Stimulated activated CD8-positive, alpha-beta memory T cell treated with anti-CD3 and anti-CD28 coated beads, Interleukin-12 subunit alpha, Interleukin-12 subunit beta, amount 100 ng/mL, for 4 hours (primary cell): Measurements from ENCODE around the gene PAX5.

Source experiments
- DNase-seq: peaks from one replicate; pipeline ENCODE4 v3.0.0-alpha.2; 2020; ENCODE audit warnings: low read depth

The PAX5 gene

DNA sequence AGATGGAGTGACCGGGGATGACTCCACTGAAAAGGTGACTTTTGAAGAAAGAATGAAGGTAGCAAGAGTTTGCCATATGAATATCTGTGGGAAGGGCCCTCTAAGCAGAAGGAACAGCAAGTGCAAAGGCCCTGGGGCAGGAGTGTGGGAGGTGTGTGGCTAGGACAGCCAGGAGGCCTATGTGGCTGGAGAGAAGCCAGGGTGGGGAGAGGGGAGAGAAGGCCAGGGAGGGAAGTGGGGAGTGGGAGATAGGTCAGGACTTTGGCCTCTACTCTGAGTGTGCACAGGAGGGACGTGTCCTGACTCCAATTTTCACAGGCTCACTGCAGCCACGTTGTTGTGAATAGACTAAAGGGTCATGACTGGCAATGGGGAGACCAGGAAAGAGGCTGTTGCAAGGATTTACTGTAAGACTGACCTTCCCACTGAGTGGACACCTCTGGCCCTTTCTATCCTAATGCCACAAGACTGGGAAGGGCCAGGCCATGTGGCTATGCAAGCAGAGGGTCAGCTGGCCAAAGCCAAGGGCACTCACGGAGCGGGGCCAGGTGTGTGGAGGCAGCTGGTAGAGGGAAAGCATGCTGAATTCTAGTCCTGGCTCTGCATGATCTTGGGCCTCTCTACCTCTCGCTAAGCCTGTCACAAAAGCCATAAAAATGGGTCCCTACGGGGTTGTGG lies 172.4 kb downstream of the PAX5 start:
- no peak for DNase-seq

DNA sequence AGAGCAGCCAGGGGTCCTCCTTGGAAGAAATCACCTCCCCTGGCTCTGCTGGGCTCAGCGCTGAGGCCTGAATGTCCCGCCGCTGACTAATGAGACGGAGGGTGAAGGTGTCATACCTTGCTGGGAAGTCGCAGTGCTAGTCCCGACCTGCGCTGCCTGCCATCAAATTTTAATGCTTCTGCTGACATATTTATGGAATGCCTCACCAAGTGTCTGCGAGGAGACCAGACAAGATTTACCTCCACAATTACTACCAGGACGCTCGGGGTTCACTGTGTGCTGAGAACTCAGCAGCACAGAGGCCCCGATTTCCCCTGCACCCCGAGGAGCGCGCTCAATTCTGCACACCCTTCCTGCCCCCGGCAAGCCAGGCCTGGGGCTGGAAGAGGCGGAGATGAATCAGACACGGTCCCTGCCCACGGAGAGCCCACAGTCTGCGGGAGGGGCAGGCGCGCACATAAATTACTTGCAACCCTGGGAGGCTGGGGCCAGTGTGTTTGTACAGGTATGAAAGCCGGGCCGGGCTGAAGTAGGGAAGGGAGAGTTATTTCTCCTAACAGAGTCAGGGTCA lies 175.2 kb downstream of the PAX5 start:
- DNase-seq = no peak

DNA sequence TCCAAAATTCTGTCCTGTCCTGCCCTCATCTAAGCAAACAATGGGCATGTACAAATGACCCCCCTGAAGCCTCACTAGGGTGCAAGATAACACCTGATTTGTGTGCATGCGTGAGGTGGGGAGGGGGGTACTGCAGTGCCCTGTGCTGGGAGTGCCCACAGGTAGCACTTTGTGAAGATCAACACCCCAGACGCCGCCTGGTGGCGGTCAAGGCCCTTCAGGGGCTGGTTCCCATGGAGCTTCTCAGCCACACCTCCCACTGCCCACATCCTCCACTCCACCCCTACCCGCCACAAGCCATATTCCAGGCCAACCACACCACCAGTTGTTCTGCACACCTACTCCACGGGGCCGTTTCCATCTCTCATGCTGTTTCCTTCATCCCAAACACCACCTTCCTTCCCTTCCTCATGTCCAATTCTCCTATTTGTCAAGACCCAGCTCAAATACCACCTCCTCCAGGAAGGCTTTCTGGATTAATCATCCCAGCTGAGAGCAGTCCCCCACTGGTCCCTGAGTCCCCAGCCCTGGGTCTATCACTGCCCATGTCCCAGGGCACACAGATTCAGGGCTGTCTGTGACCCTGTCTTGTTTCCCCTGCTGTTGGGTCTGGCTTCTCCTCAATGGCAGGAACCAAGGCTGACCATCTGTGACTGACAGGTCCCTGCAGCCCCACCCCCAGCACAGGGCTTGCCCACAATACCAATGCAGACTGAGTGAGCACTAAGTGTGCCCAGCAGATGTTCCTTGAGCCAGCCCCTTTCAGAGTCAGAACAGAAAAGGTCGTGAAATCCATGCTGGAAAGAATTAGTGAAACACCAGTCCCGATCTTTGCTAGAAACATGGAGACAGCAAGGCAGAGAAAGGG lies 178.4 kb downstream of the PAX5 start:
- peak; percentile 3 for DNase-seq

DNA sequence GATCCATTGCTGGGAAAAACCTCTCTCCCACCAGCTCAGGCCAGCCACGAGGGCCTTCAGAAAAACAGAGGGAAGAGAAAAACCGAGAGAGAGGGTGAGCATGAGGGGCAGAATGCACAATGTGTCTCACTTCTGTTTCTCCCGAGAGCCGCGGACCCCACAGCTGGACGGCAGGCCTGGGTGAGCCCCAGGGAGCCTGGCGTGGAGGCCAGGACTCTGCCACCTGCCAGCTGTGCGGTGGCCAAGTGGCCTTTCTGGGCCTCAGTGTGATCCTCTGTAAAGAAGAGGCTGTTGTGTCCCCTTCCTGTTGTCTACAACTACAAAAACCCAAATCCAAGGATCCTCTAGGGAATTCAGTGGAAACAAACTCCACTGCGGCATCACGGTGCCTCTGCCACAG lies 179.3 kb downstream of the PAX5 start:
- no peak for DNase-seq

DNA sequence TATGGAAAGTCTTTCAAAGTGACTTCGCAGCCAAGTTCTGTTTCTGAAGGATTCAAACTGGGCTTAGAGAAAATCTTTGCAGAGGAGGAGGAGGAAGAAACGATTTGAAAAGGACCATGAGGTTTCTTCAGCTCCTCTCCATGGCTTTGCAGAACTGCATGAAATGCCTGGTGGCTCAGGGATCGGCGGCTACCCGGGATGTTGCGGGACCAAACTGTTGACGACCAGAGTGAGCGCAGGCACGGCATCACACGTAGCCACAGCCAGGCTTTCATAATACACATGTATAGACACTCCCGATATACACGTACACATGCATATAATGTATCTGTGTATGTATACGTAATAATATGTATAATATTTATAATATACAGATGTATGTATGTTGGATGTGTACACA lies 180.0 kb downstream of the PAX5 start:
- no peak for DNase-seq

DNA sequence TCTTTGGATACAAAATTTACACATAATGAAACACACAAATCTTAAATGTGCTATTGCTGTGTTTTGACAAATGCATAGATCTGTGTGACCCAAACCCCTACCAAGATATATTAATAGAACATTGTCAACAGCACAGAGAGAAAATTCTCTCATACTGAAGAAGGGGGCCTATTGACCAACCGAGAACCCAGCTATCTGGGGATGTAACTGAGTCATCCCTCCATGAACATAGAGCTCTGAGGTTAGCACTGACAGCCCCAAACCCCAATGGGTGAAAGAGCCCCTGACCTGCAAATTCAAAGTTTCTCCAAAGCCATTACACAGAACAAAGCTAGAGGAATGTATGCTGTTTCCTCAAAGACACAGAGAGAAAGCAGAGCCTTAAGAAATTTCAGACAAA lies 180.8 kb downstream of the PAX5 start:
- no peak for DNase-seq

DNA sequence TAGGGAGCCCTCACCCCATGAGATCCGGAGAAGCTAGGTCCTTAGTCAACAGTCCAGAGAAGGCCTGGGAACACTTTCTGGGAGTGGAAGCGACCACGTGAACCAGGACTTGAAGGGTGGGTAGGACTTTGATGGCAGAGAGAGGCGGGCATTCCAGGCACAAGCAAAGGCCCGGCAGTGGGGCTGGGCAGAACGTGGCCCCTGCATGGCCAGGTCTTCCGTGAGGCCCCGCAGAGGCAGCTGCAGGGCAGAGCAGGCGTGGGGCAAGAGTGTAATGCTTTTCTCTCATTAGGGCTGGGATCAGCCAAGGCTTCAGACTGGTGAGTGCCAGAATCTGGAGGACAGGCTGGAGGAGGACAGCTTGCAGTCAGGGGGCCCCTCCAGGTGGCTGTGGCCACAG lies 184.1 kb downstream of the PAX5 start:
- DNase-seq = no peak

DNA sequence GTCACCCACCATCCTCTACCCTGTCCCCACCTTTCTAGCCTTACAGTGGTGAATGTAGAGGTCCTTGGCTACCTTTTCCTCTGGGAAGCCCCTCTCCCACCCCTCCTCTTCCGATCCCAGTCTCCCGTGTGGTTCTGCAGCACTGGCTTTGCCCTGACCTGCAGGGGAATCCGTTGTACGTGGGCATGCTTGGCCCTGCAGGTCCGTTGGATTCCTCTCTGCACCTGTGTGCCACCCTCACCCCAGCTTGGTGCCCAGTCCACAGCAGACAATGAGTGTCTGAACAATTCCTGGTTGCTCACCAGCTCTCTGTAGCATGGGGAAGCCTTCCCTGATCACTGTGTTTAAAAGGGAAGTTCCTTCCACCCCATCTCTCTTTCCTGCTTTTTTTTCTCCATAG lies 185.1 kb downstream of the PAX5 start:
- no peak for DNase-seq

DNA sequence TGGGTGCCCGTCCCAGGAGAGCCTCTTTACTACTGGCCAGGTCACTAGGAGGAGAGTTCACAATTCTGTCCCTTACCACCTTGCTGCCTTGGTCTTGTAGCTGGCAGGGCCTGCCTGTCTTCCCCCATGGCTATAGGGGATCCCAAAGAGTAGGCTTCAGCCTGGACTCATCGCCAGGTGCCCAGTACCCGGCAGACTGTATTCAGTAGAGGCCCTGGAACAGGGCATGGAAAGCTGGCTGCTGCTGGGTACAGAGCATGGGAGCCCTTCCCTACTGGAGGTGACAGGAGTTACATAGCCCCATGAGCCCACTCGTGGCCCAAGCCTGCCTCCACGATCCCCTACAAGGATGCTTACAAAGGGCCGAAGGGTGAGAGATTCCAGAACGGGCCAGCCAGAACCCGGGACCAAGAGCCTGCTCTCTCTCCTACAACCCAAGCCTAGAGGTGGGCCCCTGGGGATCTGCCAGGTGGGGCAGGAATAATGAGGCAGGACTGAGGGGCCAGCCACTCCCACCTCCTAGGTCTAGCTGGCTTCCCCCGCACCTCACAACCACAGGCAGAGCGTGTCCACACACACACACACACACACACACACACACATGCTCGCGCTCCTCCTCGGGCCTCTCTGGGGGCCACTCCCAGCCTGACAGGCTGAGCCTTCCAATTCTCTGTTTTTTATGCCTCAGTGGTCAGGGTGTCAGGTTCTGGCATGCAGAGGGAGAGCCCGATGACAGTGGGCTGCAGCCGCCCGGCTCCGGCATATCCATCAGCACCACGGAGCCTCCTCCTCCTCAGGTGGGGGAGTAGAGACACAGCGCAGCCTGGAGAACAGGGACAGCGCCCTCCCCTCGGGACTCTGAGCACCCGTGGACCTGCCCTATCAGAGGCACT lies 186.0 kb downstream of the PAX5 start:
- DNase-seq = no peak

DNA sequence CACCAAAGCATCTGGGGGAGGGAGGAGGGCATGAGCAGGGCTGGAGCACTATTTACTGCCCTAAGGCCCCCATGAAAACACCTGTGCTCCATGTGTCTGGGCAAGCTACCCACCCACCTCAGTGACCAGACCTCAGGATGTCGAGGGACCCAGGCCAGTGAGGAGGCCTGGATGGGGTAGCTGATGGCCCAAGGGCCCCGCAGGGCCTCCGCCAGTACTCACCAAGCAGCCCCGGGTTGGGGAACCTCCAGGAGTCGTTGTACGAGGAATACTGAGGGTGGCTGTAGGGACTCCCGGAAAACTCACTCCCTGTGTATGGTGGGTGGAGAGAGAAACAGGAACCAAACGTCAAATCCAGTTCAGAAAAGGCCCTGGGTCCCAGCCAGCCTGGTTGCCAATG lies 187.4 kb downstream of the PAX5 start:
- no peak for DNase-seq

DNA sequence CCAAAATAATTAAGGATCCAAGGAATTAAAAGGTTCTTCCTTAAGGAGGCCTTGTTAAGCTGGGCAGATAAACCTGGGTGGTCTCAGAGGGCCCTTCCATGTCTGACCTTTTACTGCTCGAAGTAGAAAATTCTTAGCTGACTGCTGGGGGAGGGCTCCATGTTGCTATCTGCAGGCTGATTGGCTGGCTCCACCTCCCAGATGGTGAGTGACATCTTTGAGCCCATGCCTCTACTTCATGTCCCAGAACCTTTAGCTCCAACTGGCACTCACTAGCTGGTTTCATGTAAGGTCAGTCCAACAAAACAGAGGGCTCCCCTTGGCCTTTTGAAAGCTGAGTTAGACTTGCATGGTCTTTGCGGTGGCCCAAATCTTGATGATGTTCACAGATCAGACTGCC lies 188.2 kb downstream of the PAX5 start:
- no peak for DNase-seq

DNA sequence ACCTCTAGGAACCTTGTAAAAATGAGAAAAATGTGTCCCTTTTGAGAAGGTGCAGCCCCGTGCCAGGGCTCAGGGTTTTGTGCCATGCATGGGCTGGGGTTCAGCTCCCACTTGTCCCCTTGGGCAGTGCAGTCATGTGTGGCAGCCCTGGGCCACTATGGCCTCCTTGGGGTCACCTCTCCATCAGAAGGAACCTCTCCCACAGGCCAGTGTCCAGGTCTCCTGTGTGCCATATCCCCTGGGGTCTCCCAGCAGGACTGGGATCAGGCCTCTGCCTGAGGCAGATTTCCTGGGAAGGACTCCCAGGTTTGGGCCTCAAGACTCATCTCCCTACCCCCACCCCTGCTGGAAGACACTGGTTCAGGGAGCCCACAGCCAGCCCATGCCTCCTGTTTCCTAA lies 189.1 kb downstream of the PAX5 start:
- no peak for DNase-seq

DNA sequence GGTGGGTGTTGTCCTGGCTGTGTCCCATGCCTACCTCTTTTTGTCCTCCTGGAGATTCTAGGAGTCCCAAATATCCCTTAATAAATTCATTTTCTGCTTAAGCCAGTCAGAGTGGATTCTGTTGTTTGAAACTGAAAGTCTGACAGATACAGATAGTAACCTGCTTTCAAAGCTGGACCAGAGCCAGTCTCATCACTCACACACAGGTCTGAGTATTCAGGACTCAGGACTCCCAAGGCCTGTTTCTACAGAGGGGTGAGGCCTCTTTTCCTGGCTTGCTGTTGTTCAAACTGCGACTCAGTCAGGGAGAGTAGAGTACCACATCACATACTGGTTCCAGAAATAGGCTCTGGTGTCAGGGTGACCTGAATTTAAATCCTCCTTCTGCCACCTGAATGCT lies 190.1 kb downstream of the PAX5 start:
- DNase-seq = no peak

DNA sequence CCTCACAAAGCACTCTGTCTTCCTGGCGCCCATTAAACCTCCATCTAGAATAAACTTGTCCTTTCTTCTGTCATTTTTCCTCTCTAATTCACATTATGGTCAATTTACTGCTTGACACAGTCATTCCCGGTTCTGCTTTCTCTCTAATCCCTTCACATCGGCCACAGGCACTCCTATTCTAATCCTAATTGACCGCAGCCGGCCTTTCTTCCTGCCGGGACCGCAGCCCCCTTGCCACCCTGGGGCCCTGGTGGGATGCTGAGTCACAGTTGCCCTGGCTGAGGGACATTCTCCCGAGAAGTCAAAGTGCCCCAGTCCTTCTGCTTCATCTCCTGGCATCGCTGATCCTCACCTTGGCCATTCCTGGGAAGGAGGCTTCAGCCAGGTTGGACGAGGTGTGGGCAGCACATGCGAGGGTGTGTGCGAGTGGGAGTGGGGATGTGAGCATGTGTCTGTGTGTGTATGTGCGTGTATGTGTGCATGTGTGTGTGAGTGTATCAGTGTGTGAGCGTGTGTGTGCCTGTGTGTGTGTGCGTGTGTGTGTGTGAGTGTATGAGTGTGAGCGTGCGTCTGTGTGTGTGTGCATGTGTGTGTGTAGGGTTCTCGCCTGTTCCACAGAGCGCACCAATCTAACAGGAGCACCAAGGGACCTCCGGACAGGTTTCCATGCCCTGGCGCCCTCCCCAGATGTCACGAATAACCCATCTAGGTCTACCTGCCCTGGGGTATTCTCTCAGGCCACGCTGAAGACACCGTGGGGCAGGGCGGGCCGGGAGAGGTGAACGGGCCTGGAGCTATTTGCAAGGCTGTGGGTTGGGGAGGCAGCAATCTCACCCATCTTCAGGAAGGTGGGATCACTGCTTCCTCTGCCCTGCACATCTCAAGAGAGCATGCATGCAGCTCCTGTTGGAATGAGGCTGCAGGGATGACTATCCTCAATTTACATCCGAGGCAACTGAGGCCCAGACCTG lies 191.2 kb downstream of the PAX5 start:
- DNase-seq = no peak

DNA sequence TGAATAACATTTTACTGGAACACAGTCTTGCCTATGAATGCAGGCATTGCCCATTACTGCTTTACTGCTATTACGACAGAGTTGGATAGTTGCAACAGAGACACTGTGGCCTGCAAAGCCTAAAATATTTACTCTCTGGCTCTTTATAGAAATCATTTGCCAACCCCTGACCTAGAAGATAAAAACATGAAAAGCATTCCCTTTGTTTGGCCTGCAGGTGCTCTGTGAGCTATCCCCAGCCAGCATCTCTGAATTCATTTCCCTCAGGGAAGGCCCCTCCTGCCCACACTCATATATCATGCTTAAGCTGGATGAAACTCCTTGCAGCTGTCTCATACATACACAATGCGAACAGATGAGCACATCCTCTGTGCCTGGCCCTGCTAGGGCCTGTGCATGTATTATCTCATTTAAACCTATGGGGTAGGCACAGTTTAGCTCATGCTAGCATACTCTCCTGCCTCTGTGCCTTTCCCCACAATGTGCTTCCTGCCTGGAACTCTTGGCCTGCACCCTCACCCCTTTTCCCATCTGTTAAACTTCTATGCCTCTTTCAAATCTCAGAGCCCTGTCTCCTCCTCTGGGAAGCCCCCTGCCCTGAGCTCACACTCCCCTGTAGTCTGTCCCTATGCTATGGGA lies 193.1 kb downstream of the PAX5 start:
- DNase-seq = no peak

DNA sequence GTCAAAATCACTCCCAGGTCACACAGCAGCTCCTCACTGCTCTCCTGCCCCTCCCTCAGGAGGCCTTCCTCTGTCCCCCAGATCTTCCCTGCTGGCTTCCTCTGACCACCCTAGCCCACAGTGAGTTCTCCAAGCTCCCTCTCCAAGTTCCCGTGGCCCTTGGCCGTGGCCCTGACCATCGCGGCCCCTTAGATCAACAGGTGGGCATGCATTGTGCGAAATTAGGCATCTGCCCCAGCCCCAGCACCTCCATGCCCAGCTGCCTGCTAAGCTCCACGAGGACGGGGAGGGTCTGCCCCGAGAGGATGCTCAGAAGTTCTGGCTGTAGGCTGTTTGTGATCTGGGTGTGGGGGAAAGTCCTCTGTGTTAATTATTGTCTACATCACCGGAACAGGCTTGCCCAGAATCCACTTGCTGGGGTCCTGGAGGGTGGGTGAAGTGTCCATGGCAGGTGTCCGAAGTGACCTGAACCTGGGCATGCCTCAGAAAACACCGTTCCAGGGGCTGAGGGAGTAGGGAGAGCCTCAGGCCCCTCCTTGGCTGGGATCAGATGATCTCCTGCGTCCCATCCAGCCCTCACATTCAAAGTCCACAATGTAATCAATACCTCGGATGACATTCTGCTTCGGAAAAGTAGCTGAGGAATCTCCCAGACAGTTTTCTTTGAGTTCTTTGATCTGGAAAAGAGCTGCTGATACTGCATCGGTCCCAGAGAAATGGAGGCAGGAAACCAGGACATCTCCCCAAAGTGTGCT lies 194.8 kb downstream of the PAX5 start:
- no peak for DNase-seq

DNA sequence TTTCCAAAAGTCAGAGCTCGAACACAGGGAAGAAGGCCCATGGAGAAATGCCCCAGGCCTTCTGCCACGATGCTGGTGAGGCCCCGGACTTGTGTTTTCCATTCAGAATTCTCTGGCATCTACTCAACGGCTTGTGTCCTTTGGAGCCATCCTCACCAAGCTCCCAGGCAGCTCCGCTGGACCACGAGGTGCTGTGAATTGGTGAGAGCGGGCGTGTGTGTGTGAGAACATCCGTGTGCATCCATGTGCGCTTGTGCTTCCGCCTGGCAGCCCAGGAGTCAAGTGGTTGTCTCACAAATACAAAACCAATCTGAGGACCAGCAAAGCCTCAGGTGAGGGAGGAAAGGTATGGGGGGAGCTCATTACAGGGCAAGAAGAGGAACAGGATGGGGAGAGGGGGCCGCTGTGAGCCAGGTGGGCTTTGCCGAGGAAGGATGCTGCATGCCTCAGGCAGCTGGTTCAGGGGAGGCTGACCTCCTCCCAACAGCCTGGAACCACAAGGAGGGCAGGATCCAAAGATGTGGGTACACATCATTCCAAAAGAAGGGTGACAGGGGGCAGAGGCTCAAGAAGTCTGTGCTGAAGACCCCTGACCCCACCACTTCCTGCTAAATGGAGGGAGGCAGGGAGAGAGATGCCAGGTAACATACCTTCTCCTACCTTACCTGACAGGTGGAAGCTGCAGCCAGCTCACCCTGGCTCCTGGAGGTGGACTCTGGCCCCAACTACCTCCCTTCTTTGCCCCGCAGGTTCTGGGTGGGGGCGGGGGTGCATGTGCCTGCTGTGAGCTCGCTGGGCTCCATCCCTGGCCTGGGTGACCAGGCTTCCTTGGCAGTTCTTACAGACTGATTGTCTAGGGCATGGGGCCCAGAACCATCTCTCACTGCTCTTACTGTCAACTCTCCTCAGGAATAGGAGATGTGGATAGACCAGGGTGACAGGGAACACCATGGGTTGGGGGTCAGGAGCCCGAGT lies 196.3 kb downstream of the PAX5 start:
- DNase-seq = no peak

DNA sequence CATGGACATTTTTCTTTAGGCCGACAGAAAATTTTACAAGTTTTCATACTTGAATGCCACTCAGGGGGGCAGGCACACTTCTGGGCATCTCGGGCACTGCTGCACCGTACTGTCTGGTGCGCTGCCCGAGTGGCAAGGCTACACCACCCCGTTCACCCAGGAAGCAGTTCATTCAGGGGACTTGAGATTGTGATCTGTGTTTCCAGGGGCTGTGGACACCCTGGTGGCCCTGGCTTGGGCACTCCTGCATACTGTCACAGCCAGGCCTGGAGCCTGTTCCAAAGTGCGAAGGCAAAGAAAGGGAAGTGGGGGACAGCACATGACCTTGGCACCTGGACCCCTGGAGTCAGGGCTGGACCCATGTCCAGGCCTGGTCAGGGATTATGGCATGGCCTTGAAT lies 197.6 kb downstream of the PAX5 start:
- no peak for DNase-seq
